ENCODE data around the gene SYT12. TPM values are rescaled to one million over a fixed set of nuclear protein-coding genes. Genes with fewer than 3 reads are reported as not detected.

Gene SYT12
- total and polyA plus RNA-seq, 9 of the 15 experiments (the other 6 are each of a cell fraction or from before 2014, with no cell fraction given), result 0.03 to 0.11 (median 0.03) TPM; not detected in 4

- no peak for TF ChIP-seq ATF1 (CRISPR knock-in tag; IDR thresholded peaks at IDR 0.05)
- peak; percentile 29; the same call in 1 of the 2 replicates for TF ChIP-seq ATF1 (tag; IDR thresholded peaks at IDR 0.05)
- TF ChIP-seq CBX3 (IDR thresholded peaks at IDR 0.05; ENCODE audit: borderline replicate concordance in 1 of 2, low read length in 2 of 2), result 0 out of 3 replicates have a peak, but pooled peaks of 1 of the 2 experiments have one; percentile 36
- TF ChIP-seq ZFP1 (CRISPR knock-in tag; IDR thresholded peaks at IDR 0.05), result no peak
- peak; percentile 64 to 84; a peak in 3 of 4 replicates for TF ChIP-seq KDM1A (IDR thresholded peaks at IDR 0.05)
- no peak for TF ChIP-seq CREB1 (IDR thresholded peaks at IDR 0.05)
- TF ChIP-seq CREB1 (CRISPR knock-in tag; IDR thresholded peaks at IDR 0.05), result peak; percentile 45; the same call in 1 of the 2 replicates
- peak; percentile 32; the same call in 1 of the 2 replicates for TF ChIP-seq USF1 (CRISPR knock-in tag; IDR thresholded peaks at IDR 0.05)
- peak in 1 of 2 experiments; percentile 68; a peak in 2 of 4 replicates for TF ChIP-seq RCOR1 (IDR thresholded peaks at IDR 0.05; ENCODE audit: borderline replicate concordance in 1 of 2, low read depth in 2 of 2, low read length in 2 of 2)
- peak; percentile 68 for TF ChIP-seq CREM (IDR thresholded peaks at IDR 0.05; ENCODE audit: low read depth)
- TF ChIP-seq HMG20A (CRISPR knock-in tag; conservative IDR thresholded peaks at IDR 0.05), result no peak
Observed at GRCh38 chr11:67045314-67045713, 22.4 kb downstream of the SYT12 start (continued).

DNA sequence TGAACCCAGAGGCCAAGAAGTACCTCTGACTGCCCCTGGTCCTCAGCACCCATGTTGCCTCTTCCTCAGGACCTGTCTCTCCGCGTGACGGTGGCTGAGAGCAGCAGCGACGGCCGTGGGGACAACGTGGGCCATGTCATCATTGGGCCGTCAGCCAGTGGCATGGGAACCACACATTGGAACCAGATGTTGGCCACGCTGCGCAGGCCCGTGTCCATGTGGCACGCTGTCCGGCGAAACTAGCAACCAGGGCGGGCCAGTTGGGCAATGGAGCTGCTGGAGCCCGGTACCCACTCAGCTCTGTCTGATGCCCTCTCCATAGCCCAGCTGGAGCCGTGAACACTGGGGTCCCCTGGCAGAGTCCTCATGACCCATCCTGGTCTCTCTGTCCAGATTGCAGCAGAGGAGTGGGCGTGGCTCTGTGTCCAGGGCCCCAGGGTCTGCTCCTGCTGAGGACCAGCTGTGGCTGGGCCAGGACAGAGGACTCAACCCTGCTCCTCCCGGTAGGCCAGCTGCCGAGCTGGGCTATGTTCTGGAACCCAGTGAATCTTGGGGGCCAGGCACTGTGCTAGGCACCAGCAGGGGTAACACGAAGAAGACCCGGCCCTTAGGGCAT, 25.7 kb downstream of the SYT12 start:
- H3K9ac ChIP-seq (ENCODE audit: insufficient read depth in 1 of 2, low read depth in 2 of 2, low read length in 2 of 2), result peak overlapping the region in 1 of 2 experiments; percentile 58; a peak in 1 of 4 replicates
- no peaks in the 10 kb centered on the region for H4K20me1 ChIP-seq (replicated peaks; ENCODE audit: control insufficient read depth, insufficient read depth, low read length)
- peaks cover 4 to 17% of the 10 kb centered on the region in 2 experiments; a peak in 2 of 5 replicates for H3K27me3 ChIP-seq (ENCODE audit: control insufficient read depth in 2 of 2, insufficient read depth in 2 of 2, low read length in 2 of 2)
- CTCF ChIA-PET (ENCODE audit: low intra/inter-chr PET ratio), result no interaction called here
- H3K9me3 ChIP-seq (replicated peaks; ENCODE audit: control insufficient read depth, insufficient read depth, low read depth, low read length), result no peaks in the 10 kb centered on the region
- no peak overlapping the region for H3K4me2 ChIP-seq (ENCODE audit: insufficient read depth, low read length)
- H3K9me1 ChIP-seq (ENCODE audit: control insufficient read depth, insufficient read depth, low read length), result no peaks in the 10 kb centered on the region
- H2AFZ ChIP-seq (ENCODE audit: low read depth, low read length), result no peak overlapping the region
- WGBS (ENCODE audit: insufficient coverage, low coverage, missing lambda C conversion rate), result 68% methylated on average over 22 of the region's 22 CpGs
- no peak overlapping the region for H3K27ac ChIP-seq (ENCODE audit: extremely low read depth, low read depth, low read length)
- POLR2A ChIA-PET, result interaction anchor here (0.6 kb wide), 1 partner anchor 209 kb away, joined by 4 read pairs; no protein-coding TSS in a partner anchor
- DNase-seq (ENCODE audit: extremely low read depth in 1 of 4, low spot score in 3 of 4) (no peak), FAIRE-seq (no peak), ATAC-seq (no peak)
- peaks cover 0 to 27% of the 10 kb centered on the region in 2 experiments; a peak in 2 of 5 replicates for H3K4me1 ChIP-seq (replicated peaks in 1 of 2; ENCODE audit: control insufficient read depth in 2 of 2, insufficient read depth in 2 of 2, low read length in 2 of 2)
- H3K36me3 ChIP-seq (ENCODE audit: control insufficient read depth, insufficient read depth, low read length), result no peaks in the 10 kb centered on the region
- no peaks in the 10 kb centered on the region for H3K79me2 ChIP-seq (ENCODE audit: control insufficient read depth, insufficient read depth, low read length)
- intact Hi-C loops (cut with micrococcal nuclease), result no loop called here
- H3K4me3 ChIP-seq, result no peak overlapping the region
- no TSS peak for BruUV-seq (replicated peaks)
- in situ Hi-C loops (cut with MboI), result no loop called here
- TF ChIP-seq, protein P1, sequence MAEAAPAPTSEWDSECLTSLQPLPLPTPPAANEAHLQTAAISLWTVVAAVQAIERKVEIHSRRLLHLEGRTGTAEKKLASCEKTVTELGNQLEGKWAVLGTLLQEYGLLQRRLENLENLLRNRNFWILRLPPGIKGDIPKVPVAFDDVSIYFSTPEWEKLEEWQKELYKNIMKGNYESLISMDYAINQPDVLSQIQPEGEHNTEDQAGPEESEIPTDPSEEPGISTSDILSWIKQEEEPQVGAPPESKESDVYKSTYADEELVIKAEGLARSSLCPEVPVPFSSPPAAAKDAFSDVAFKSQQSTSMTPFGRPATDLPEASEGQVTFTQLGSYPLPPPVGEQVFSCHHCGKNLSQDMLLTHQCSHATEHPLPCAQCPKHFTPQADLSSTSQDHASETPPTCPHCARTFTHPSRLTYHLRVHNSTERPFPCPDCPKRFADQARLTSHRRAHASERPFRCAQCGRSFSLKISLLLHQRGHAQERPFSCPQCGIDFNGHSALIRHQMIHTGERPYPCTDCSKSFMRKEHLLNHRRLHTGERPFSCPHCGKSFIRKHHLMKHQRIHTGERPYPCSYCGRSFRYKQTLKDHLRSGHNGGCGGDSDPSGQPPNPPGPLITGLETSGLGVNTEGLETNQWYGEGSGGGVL (CRISPR knock-in tag; IDR thresholded peaks at IDR 0.05), result no peak
- TF ChIP-seq ZNF124 (CRISPR knock-in tag; IDR thresholded peaks at IDR 0.05), result no peak
- no peak for TF ChIP-seq NCOA6 (IDR thresholded peaks at IDR 0.05)
- no peak for TF ChIP-seq FOXA1 (IDR thresholded peaks at IDR 0.05; ENCODE audit: borderline replicate concordance)
- no peak for TF ChIP-seq AFF4 (CRISPR knock-in tag; IDR thresholded peaks at IDR 0.05)

Data from K562 (cell line).